CD4-positive, alpha-beta T cell treated with Interleukin-2 at 100 ng/mL for 4 hours (primary cell): ENCODE measurements around the gene ETFDH.
"Not testable (repeated sequence)": the region's sequence is repeated elsewhere in the genome, so short reads cannot be mapped to it uniquely, and the experiment has no call there.

ENCODE experiments used
- DNase-seq: peaks from one replicate; pipeline ENCODE4 v3.0.0-alpha.2; 2020; ENCODE audit warnings: low spot score

Gene ETFDH

GRCh38 chr4:158681629-158682028, 9.5 kb downstream of the ETFDH start:
- DNase-seq, result no peak

DNA sequence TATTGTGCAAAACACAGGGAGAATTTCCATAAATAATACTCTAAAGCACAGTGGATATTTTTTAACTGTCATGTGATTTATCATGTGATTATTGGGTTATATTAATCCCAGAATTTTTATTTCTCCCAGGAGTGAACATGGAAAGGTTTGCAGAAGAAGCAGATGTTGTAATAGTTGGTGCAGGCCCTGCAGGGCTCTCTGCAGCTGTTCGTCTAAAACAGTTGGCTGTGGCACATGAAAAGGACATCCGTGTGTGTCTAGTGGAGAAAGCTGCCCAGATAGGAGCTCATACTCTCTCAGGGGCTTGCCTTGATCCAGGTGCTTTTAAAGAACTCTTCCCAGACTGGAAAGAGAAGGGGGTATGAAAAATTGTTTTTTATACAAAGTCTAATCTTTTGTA, 10.0 kb downstream of the ETFDH start:
- no peak for DNase-seq

- no peak for DNase-seq
Observed at GRCh38 chr4:158688813-158689212, 16.7 kb downstream of the ETFDH start.

DNA sequence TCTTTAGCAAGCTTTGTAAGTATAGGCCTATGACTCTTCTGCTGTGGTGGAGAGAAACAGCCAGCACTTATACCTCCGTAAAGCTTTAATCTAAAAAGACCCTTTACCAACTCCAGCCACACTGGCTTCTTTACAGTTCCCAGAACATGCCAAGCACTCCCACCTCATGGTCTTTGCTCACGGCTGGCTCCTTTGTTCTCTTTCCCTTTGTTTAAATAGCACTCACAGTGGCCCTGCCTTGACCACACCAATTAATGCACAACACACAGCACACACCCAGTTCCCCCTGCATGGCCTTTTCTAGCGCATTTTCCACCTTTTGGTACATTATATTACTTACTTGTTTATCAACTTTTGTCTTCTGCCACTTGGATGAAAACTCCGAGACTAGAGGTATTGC, 32.2 kb downstream of the ETFDH start:
- no peak for DNase-seq

DNA sequence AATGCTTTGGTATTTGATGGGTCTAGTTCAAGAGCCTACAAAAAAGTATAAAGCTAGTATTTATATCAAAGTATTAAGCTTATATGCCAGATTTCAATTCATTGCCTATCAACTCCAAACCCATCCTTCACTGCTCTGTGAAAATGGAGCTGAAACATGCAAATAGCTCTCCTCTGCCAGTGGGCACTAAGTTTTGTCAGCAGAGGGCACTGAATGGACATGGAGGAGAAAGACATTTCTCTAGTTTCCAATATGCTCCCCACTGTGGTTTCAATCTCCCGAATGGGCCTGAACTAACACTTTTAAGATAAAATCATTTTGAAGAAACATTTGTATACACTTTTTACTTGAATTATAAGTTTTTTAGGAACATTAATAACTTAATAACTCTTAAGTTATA, 38.7 kb downstream of the ETFDH start:
- no peak for DNase-seq

GRCh38 chr4:158712622-158713021, 40.5 kb downstream of the ETFDH start:
- not testable (repeated sequence) for DNase-seq

DNA sequence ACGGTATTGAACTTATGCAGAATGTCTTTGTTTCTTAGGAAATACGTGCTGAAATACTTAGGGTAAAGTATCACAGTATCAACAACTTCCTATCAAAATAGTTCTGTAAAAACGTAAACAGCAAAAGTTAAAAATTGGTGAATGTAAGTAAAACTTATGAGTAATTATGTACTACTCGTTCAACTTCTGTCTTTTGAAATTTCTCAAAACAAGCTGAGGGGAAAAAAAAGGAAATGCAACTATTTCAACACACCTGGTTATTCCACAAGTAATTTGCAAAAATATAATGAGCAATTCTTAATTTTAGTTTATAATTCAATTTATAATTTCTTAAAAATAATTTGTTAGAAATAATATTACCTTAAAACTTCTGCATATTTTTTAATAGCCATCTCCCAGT, 42.8 kb downstream of the ETFDH start:
- DNase-seq, result no peak

GRCh38 chr4:158715802-158716201, 43.7 kb downstream of the ETFDH start:
- no peak for DNase-seq

GRCh38 chr4:158721680-158722079, 49.6 kb downstream of the ETFDH start:
- no peak for DNase-seq

DNA sequence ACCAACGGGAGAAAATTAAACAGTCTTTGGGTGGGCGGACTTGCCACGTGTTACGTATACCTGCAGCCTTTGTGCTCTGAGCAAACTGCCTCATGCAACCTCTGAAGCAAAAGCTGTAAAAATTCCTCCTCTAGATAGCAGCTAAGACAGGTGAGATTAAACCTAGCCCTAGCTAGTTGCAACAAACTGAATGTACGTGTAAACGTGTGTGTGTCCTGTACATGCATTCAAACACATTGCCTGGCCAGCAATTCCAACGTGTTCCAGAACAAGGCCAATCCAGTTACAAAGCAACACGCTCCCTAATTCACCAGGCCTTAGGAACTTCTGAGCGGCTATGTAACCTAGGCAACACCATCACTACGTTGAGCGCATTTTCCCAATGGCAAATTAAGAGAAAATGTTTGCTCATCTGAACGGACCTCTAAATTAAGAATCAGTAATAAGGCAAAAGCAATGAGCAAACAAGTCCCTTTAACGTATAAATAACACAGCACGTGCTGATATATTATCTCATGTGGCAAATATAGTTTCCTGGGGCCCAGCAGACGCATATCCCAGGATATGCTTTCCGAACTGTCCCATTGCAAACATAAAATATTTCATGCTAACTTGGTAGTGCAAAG, 50.3 kb downstream of the ETFDH start:
- peak; percentile 14 for DNase-seq

- peak; percentile 77 for DNase-seq
Observed at GRCh38 chr4:158722917-158723793, 51.1 kb downstream of the ETFDH start, which contains the start of gene PPID. PPID (minus strand) TSS chr4:158723396; CDS start chr4:158723288, 108 bp downstream.

DNA sequence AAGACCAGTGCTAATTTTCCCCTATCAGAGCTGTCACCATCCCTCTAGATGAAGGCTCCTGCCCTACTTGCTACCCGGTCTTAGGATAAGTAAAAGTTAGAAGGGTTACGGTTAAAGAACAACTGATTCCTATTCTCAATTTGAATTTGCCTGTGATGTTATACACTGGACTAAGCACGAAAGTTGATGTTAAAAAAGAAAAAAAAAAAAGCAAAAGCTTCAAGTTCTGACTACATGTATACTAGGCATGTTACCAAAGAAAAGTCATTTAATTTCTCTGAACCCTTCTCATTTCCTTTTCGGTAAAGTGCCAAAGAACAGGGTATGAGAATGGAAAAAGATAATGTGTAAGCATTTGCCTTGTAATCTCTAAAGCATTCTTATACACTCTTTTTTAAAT, 52.5 kb downstream of the ETFDH start:
- no peak for DNase-seq

DNA sequence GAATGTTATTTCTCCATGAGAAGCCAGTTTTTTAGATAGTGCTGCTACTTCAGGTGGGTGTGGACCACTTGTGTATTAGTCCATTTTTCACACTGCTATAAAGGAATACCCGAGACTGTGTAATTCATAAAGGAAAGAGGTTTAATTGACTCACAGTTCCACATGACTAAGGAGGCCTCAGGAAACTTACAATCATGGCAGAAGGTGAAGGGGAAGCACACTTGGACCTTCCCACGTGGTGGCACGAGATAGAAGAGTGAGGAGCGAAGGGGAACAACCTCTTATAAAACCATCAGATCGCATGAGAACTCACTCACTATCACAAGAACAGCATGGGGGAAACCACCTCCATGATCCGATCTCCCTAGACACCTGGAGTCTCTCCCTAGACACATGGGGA, 54.5 kb downstream of the ETFDH start:
- DNase-seq, result no peak

DNA sequence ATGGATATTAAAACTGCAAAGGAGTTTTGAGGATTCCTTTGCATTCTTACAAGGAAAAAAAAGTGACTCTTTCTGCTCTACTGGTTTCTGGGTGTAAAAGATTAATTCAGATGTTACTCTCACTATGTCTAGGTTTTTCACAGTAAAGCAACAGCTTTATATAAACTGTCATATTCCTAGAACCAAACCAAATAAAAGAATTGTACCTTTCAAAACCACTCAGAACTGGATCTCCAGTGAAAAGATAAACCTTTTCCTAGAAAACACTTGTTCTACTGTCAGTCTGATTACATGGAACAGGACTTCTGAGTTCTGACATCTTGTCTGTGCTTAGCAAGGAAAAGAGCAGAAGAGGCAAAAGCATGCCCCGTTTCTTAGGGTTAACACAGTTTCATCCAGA, 56.1 kb downstream of the ETFDH start:
- no peak for DNase-seq

GRCh38 chr4:158729716-158730559, 57.8 kb downstream of the ETFDH start:
- peak; percentile 60 for DNase-seq

DNA sequence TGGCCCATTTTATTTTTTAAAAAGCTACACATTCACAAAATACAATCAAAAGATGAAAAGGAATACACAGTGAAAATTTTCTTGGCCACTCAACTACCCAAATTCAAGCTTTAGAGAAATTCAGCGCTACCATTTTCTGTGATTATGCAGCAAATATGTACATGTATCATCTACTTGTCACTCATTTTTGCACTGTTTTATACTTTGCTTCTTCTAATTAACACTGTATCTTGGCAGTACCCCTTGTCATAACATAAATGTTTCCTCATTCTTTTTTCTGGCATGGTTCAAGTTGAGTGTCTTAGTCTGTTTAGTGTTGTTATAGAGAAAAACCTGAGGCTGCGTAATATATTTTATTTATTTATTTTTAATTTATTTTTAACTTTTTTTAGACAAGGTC, 66.8 kb downstream of the ETFDH start:
- DNase-seq, result no peak

DNA sequence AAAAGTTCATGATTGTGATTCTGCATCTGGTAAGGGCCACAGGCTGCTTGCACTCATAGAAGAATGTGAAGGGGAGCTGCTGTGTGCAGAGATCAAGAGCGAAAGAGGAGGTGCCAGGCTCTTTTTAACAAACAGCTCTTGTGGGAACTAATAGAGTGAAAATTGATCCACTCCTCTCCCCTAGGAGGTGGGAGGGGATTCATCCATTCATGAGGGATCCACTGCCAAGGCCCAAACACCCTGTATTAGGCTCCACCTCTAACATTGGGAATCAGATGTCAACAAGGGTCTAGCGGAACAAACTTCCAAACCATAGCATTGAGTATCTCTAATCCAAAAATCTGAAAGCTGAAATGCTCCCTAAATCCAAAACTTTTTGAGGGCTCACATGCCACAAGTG, 67.5 kb downstream of the ETFDH start:
- no peak for DNase-seq

DNA sequence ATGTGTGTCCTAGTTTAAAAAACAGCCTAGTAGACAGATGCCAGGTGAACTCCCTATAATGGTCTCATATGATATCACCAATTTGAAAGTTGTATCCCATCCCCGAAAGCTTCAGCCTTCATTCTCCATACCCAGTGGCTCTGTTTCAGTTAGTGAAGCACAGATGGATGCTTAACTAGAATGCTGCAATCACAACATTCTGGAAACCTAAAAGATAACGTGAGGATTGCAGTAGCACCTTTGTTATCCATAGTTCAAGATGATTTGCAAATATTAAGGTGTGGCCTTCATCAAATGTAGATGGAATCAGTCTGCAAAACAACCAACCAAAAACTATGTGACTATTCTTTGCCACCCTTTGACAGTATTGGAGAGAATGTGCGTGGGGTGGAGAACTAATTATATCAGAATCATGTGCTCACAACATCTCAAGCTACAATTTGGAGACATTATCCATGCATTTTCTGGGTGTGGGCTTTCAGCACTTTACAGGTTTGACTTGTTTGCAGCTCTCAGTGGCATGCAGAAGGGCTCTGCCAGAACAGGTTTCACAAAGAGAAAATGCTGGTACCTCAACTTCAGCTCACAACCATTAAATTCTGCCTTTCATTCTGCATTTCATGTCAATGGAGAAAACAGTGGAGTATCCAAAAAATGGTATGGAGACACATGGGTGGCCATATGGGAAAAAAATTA, 69.4 kb downstream of the ETFDH start:
- no peak for DNase-seq

DNA sequence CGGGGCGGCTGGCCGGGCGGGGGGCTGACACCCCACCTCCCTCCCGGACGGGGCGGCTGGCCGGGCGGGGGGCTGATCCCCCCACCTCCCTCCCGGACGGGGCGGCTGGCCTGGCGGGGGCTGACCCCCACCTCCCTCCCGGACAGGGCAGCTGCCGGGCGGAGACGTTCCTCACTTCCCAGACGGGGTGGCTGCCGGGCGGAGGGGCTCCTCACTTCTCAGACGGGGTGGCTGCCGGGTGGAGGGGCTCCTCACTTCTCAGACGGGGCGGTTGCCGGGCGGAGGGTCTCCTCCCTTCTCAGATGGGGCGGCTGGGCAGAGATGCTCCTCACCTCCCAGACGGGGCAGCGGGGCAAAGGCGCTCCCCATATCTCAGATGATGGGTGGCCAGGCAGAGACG, 74.4 kb downstream of the ETFDH start:
- not testable (repeated sequence) for DNase-seq

DNA sequence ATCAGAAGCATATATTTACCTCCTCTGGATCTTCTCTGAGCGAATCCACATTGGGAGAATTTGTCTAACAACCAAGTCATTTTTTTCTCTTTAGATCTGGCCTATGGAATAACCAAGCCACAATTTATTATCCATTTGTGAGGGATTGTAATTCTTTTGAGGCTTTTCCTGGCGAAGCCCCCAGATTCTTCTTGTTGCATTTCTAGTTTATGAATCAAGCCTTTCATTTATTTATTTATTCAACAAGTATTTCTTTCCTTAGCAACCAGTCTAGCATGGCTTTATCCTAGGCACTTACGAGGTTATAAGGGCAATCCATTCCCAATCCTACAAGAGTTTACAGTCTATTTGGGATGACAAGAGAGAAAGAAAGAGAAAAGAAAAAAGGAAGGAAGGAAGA, 78.3 kb downstream of the ETFDH start:
- no peak for DNase-seq

GRCh38 chr4:158754385-158755180, 82.5 kb downstream of the ETFDH start:
- DNase-seq, result no peak
